ENCODE measurements around the gene TLL2. TPM values are rescaled to one million over a fixed set of nuclear protein-coding genes. Genes with fewer than 3 reads are reported as not detected.

TLL2 gene
- total and polyA plus RNA-seq, 2 of the 4 experiments (the other 2 are of a cell fraction) = under 0.01 to 0.05 TPM

DNA sequence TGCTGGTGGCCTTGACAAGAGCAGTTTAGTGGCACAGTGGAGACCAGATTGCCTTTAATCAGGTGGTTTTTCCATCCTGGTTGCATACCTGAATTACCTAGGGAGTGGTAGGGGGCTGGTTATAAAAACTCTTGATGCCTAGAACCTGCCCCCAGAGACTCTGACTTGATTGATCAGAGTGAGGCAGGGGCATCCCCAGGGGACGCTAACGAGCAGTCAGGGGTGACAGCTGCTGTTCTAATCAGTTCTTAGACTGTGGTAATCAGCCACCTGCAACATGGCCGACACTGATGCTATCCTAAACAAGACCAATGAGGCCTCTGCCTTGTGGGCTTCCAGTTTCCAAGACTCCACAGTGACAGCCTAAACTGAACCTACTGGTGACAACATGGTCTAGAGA, 153.0 kb downstream of the TLL2 start:
- Histone ChIP-seq H2AK9ac (replicated peaks; ENCODE audit: low read depth, low read length, poor library complexity) (no peak overlapping the region), H3K9ac (ENCODE audit: low read depth, low read length) (no peak overlapping the region), H3K4me2 (ENCODE audit: low read depth, low read length) (no peak overlapping the region), H3K27ac (ENCODE audit: insufficient read depth, low read length) (no peak overlapping the region), H3K18ac (ENCODE audit: low read depth, low read length) (no peak overlapping the region), H3K4me3 (ENCODE audit: insufficient read depth, low read depth, low read length) (no peak overlapping the region), H2BK120ac (ENCODE audit: low read depth, low read length) (no peak overlapping the region), H2BK5ac (ENCODE audit: low read depth, low read length, poor library complexity, severe bottlenecking) (no peak overlapping the region), H2BK20ac (ENCODE audit: low read depth, low read length) (no peak overlapping the region), H3K23ac (ENCODE audit: low read depth, low read length) (no peak overlapping the region), H3K9me1 (ENCODE audit: insufficient read depth, low read length) (no peaks in the 10 kb centered on the region), H3K27me3 (ENCODE audit: control insufficient read depth, insufficient read depth, low read length) (peaks cover under 1% of the 10 kb centered on the region), H4K5ac (ENCODE audit: low read depth, low read length) (no peak overlapping the region), H3K79me1 (ENCODE audit: low read depth in 1 of 2, low read length in 2 of 2) (no peaks in the 10 kb centered on the region), H3K4ac (ENCODE audit: low read depth, low read length) (no peak overlapping the region), H4K91ac (ENCODE audit: insufficient read depth, low read depth, low read length) (no peak overlapping the region), H3K56ac (ENCODE audit: extremely low read depth, insufficient read depth, low read length) (no peak overlapping the region), H3K9me3 (ENCODE audit: control insufficient read depth, insufficient read depth, low read length) (no peaks in the 10 kb centered on the region), H2BK15ac (ENCODE audit: low read depth, low read length) (no peak overlapping the region), H2AFZ (replicated peaks; ENCODE audit: low read length, poor library complexity) (no peak overlapping the region), H2AK5ac (ENCODE audit: low read depth, low read length) (no peak overlapping the region), H3K36me3 (ENCODE audit: control insufficient read depth, insufficient read depth, low read length) (no peaks in the 10 kb centered on the region), H3K4me1 (ENCODE audit: control insufficient read depth, insufficient read depth, low read length) (no peaks in the 10 kb centered on the region), H4K20me1 (ENCODE audit: insufficient read depth, low read length) (no peaks in the 10 kb centered on the region), H3K14ac (replicated peaks; ENCODE audit: low read depth, low read length) (no peak overlapping the region), H4K8ac (ENCODE audit: low read depth in 2 of 2, low read length in 2 of 2) (no peak overlapping the region)
- no peak for ATAC-seq (ENCODE audit: low read depth)
- intact Hi-C loops (cut with micrococcal nuclease) (no loop called here), in situ Hi-C loops (cut with MboI; ENCODE audit: low sequenced_read_pairs) (no loop called here), dilution Hi-C loops (cut with HindIII; ENCODE audit: low sequenced_read_pairs, unreplicated experiment) (no loop called here)
- BruUV-seq (replicated peaks) = no TSS peak
- 39% methylated on average over 3 of the region's 3 CpGs; no CpG with 5 or more reads in 1 of the 2 experiments for WGBS, 2 experiments (ENCODE audit: extremely low coverage in 2 of 2, insufficient read length in 1 of 2)
- ChIA-PET POLR2A (ENCODE audit: unreplicated experiment) (no interaction called here), CTCF (no interaction called here)
- TF ChIP-seq BHLHE40 (IDR thresholded peaks at IDR 0.05; ENCODE audit: low read depth, low read length) = no peak
- TF ChIP-seq FOS (IDR thresholded peaks at IDR 0.05; ENCODE audit: low read depth, low read length) = no peak
- no peak for TF ChIP-seq CEBPB (IDR thresholded peaks at IDR 0.05; ENCODE audit: low read depth, low read length)
- no peak for TF ChIP-seq NFE2L2 (IDR thresholded peaks at IDR 0.05; ENCODE audit: low read depth, low read length)
- no peak for TF ChIP-seq MAFK (IDR thresholded peaks at IDR 0.05; ENCODE audit: low read depth, low read length)
- no peak for TF ChIP-seq RCOR1 (IDR thresholded peaks at IDR 0.05; ENCODE audit: insufficient replicate concordance, low read length)
- no peak for TF ChIP-seq MXI1 (IDR thresholded peaks at IDR 0.05; ENCODE audit: borderline replicate concordance, low read depth, low read length)
- TF ChIP-seq POLR2A (IDR thresholded peaks at IDR 0.05; ENCODE audit: low read depth, low read length) = no peak
- no peak for TF ChIP-seq CHD1 (IDR thresholded peaks at IDR 0.05; ENCODE audit: low read depth, low read length)
- TF ChIP-seq, protein P1, sequence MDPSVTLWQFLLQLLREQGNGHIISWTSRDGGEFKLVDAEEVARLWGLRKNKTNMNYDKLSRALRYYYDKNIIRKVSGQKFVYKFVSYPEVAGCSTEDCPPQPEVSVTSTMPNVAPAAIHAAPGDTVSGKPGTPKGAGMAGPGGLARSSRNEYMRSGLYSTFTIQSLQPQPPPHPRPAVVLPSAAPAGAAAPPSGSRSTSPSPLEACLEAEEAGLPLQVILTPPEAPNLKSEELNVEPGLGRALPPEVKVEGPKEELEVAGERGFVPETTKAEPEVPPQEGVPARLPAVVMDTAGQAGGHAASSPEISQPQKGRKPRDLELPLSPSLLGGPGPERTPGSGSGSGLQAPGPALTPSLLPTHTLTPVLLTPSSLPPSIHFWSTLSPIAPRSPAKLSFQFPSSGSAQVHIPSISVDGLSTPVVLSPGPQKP (IDR thresholded peaks at IDR 0.05; ENCODE audit: borderline replicate concordance, low read depth, low read length) = no peak
- no peak for DNase-seq
